ENCODE data around the gene HPCAL1. TPM values are rescaled to one million over a fixed set of nuclear protein-coding genes. Genes with fewer than 3 reads are reported as not detected.

Gene HPCAL1
- total and polyA plus RNA-seq, 8 donors = 14.0 to 571 (median 85.4) TPM

DNA sequence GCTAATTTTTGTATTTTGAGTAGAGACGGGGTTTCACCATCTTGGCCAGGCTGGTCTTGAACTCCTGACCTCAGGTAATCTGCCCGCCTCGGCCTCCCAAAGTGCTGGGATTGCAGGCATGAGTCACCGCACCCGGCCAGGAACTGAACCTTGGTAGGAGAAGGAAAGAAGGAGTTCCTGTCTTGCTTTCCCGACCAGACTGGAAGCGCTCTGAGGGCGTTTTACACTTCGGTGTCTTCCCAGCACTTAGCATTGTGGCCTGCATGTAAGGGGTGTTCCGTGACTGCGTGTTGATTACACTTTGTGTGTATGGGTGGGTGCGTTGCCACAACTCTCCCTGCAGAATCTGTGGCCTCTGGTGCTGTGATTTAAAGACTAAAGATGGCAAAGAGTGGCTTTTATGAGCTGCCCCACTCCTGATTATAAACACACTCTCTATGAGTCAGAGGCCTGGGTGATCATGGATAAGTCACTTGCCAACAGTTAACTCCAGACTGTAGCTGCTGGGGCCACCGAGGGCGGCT is 99.4 kb downstream of the HPCAL1 start:
- H3K27me3 ChIP-seq = no peaks in the 10 kb centered on the region
- H3K36me3 ChIP-seq = peaks cover 0 to 22% (median 7%) of the 10 kb centered on the region in 4 donors
- no peaks in the 10 kb centered on the region for H3K9me3 ChIP-seq
- 77 to 89% (median 78%) methylated on average over 14 of the region's 14 CpGs for WGBS, 5 donors
- DNase-seq = no peak
- H3K4me3 ChIP-seq = no peak overlapping the region
- H3K4me1 ChIP-seq = peaks cover 46 to 85% (median 68%) of the 10 kb centered on the region in 4 donors
- TF ChIP-seq EP300 (IDR thresholded peaks at IDR 0.05) = no peak
- TF ChIP-seq POLR2A (IDR thresholded peaks at IDR 0.05) = no peak
- no peak for TF ChIP-seq CTCF (IDR thresholded peaks at IDR 0.05)
- no peak for TF ChIP-seq POLR2AphosphoS5 (IDR thresholded peaks at IDR 0.05)
- H3K27ac ChIP-seq = peak overlapping the region; percentile 61 to 84 (median 69)
- intact Hi-C loops (cut with DNase I; ENCODE audit: low total_unique reads) = no loop called here

DNA sequence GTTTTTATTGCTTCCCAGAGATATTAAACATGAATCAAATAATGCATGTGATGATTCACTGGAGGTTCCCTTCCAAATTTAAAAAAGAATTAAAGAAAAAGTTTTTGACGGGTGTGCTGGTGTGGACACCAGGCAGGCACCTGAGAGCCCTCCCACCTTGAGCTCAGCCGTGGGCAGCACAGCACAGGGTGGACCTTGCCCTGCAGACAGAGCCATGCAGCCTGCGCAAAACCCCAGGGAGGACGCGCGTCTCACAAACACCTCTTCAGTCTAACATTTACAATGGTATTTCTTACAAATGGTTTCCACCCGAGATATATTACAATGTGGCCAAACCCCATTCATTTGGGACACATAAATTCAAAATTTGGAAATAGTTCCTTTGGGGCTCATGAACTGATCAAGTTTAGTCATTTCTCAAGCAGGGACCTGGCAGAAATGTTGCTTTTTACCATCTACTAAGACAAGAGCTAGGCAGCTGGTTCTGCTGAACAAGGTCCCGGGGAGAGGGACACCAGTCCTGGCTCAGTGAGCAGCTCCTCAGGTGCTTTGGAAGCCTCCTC is 100.0 kb downstream of the HPCAL1 start:
- H3K9me3 ChIP-seq = no peaks in the 10 kb centered on the region
- peaks cover 52 to 87% (median 70%) of the 10 kb centered on the region in 4 donors for H3K4me1 ChIP-seq
- H3K36me3 ChIP-seq = peaks cover 0 to 22% (median 4%) of the 10 kb centered on the region in 4 donors
- no peaks in the 10 kb centered on the region for H3K27me3 ChIP-seq
- no peak overlapping the region for H3K4me3 ChIP-seq
- H3K27ac ChIP-seq = peak overlapping the region in 3 of 5 donors; percentile 67 to 84 (median 69)
- intact Hi-C loops (cut with DNase I; ENCODE audit: low total_unique reads) = no loop called here
- no peak for DNase-seq
- no peak for TF ChIP-seq EP300 (IDR thresholded peaks at IDR 0.05)
- TF ChIP-seq POLR2A (IDR thresholded peaks at IDR 0.05) = no peak
- no peak for TF ChIP-seq POLR2AphosphoS5 (IDR thresholded peaks at IDR 0.05)
- no peak for TF ChIP-seq CTCF (IDR thresholded peaks at IDR 0.05)
- WGBS, 5 donors = 79 to 94% (median 82%) methylated on average over 8 of the region's 8 CpGs

GRCh38 chr2:10404324-10405143 is 101.8 kb downstream of the HPCAL1 start:
- Histone ChIP-seq H3K4me1 (peaks cover 65 to 92% (median 74%) of the 10 kb centered on the region in 4 donors), H3K9me3 (no peaks in the 10 kb centered on the region), H3K27me3 (no peaks in the 10 kb centered on the region), H3K36me3 (peaks cover 0 to 21% (median 4%) of the 10 kb centered on the region in 4 donors), H3K4me3 (no peak overlapping the region), H3K27ac (peak overlapping the region in 4 of 5 donors; percentile 80 to 90 (median 86))
- DNase-seq = peak in 1 of 2 donors; percentile 50
- intact Hi-C loops (cut with DNase I; ENCODE audit: low total_unique reads) = no loop called here
- TF ChIP-seq POLR2A (IDR thresholded peaks at IDR 0.05) (no peak), EP300 (IDR thresholded peaks at IDR 0.05) (no peak), POLR2AphosphoS5 (IDR thresholded peaks at IDR 0.05) (peak in 1 of 3 donors; percentile 5), CTCF (IDR thresholded peaks at IDR 0.05) (no peak)
- WGBS, 5 donors = 81 to 90% (median 86%) methylated on average over 18 to 20 of the region's 20 CpGs

DNA sequence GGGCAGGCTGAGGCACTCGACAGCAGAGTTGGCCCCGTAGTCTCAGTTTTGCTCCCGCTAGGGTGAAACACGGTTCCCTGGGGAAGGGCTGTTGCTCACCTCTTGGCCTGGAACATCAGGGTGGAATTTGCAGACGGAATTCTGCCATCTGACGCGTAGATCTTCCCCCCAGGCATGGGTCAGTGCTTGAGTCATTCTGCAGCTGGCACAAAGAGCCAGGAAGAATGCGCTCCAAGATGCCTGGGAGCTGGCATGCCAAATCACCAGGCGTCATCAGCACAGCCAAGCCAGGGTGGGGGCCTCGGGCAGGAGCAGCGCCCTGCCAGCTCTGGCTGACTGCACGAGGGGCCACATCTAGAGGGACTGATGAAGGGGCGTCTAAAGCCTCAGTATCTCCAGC is 102.7 kb downstream of the HPCAL1 start:
- peak overlapping the region in 4 of 5 donors; percentile 80 to 90 (median 86) for H3K27ac ChIP-seq
- no peak overlapping the region for H3K4me3 ChIP-seq
- H3K36me3 ChIP-seq = peaks cover 0 to 14% (median 3%) of the 10 kb centered on the region in 4 donors

More for the DNA sequence above, 102.7 kb downstream of the HPCAL1 start:
- Histone ChIP-seq H3K9me3 (no peaks in the 10 kb centered on the region), H3K4me1 (peaks cover 56 to 84% (median 71%) of the 10 kb centered on the region in 4 donors), H3K27me3 (no peaks in the 10 kb centered on the region)
- intact Hi-C loops (cut with DNase I; ENCODE audit: low total_unique reads) = no loop called here
- DNase-seq = peak in 1 of 2 donors; percentile 70
- peak; percentile 61 for TF ChIP-seq EP300 (IDR thresholded peaks at IDR 0.05)
- TF ChIP-seq POLR2A (IDR thresholded peaks at IDR 0.05) = no peak
- TF ChIP-seq POLR2AphosphoS5 (IDR thresholded peaks at IDR 0.05) = peak; percentile 16 to 84 (median 73)
- TF ChIP-seq CTCF (IDR thresholded peaks at IDR 0.05) = no peak
- 49 to 76% (median 63%) methylated on average over 11 to 13 of the region's 13 CpGs for WGBS, 5 donors
